ENCODE results near the gene ITGAD. TPM values are rescaled to one million over a fixed set of nuclear protein-coding genes. Genes with fewer than 3 reads are reported as not detected.

The ITGAD gene
- polyA plus RNA-seq, 1 of the 3 experiments (the other 2 are of a cell fraction), result not detected

- TF ChIP-seq TAF1 (IDR thresholded peaks at IDR 0.05; ENCODE audit: borderline replicate concordance, low read depth, low read length) (no peak), RFX5 (IDR thresholded peaks at IDR 0.05; ENCODE audit: low read length) (no peak), USF2 (IDR thresholded peaks at IDR 0.05; ENCODE audit: borderline replicate concordance, low read depth, low read length) (no peak), POLR2AphosphoS5 (IDR thresholded peaks at IDR 0.05; ENCODE audit: low read depth, low read length) (no peak), EP300 (IDR thresholded peaks at IDR 0.05; ENCODE audit: borderline replicate concordance in 1 of 2, low read depth in 1 of 2, low read length in 1 of 2) (no peak), YY1 (IDR thresholded peaks at IDR 0.05; ENCODE audit: low read depth) (no peak), JUND (IDR thresholded peaks at IDR 0.05) (no peak), GABPA (IDR thresholded peaks at IDR 0.05; ENCODE audit: low read depth) (no peak), ZBTB33 (IDR thresholded peaks at IDR 0.05; ENCODE audit: borderline replicate concordance, low read depth) (no peak), SMC3 (IDR thresholded peaks at IDR 0.05; ENCODE audit: low read depth, low read length) (no peak), USF1 (IDR thresholded peaks at IDR 0.05; ENCODE audit: borderline replicate concordance, low read depth) (no peak), EZH2phosphoT487 (IDR thresholded peaks at IDR 0.05; ENCODE audit: borderline replicate concordance, low read depth) (no peak), RCOR1 (IDR thresholded peaks at IDR 0.05; ENCODE audit: low read length) (no peak), IRF3 (IDR thresholded peaks at IDR 0.05; ENCODE audit: low read depth, low read length) (no peak), TCF12 (IDR thresholded peaks at IDR 0.05) (no peak), FOXM1 (IDR thresholded peaks at IDR 0.05; ENCODE audit: low read depth) (no peak), NRF1 (IDR thresholded peaks at IDR 0.05; ENCODE audit: low read depth, low read length) (no peak), FOSL2 (IDR thresholded peaks at IDR 0.05; ENCODE audit: borderline replicate concordance, low read depth) (no peak)
These were observed 28.5 kb downstream of the ITGAD start for GRCh38 chr16:31421587-31421986.

More at GRCh38 chr16:31421587-31421986, 28.5 kb downstream of the ITGAD start:
- H4K20me1 ChIP-seq (ENCODE audit: insufficient read depth), result no peaks in the 10 kb centered on the region
- H3K4me3 ChIP-seq (ENCODE audit: low read depth in 2 of 2, low read length in 1 of 2), result no peak overlapping the region
- no peak overlapping the region for H3K9ac ChIP-seq
- no peak overlapping the region for H2AFZ ChIP-seq (ENCODE audit: low read depth)
- WGBS (ENCODE audit: low lambda C conversion rate), result 5% methylated on average over 6 of the region's 6 CpGs
- no peaks in the 10 kb centered on the region for H3K9me2 ChIP-seq
- no peak for DNase-seq
- no peaks in the 10 kb centered on the region for H3K79me2 ChIP-seq (ENCODE audit: insufficient read depth)
- no peaks in the 10 kb centered on the region for H3K9me3 ChIP-seq
- H3K27ac ChIP-seq (ENCODE audit: low read depth in 2 of 2, low read length in 1 of 2), result no peak overlapping the region
- H3K4me2 ChIP-seq, result no peak overlapping the region
- ChIA-PET CTCF (interaction anchor here (1.0 kb wide), 1 partner anchor 21 kb away, joined by 3 read pairs; the partner anchor contains the start of gene ZNF843), POLR2A (no interaction called here)
- H3F3A ChIP-seq (replicated peaks; ENCODE audit: insufficient read depth), result no peaks in the 10 kb centered on the region
- peaks cover 61% of the 10 kb centered on the region; the same call in 1 of the 2 replicates for H3K27me3 ChIP-seq (ENCODE audit: insufficient read depth)
- H3K4me1 ChIP-seq (ENCODE audit: control insufficient read depth in 1 of 2, insufficient read depth in 2 of 2, low read depth in 1 of 2, low read length in 1 of 2), result no peaks in the 10 kb centered on the region
- H3K36me3 ChIP-seq (replicated peaks in 1 of 2; ENCODE audit: control insufficient read depth in 1 of 2, insufficient read depth in 2 of 2, low read length in 1 of 2), result no peaks in the 10 kb centered on the region

Data from SK-N-SH (cell line).